Liver (tissue), 9 donors: ENCODE measurements around the gene CLTRN. TPM values are rescaled to one million over a fixed set of nuclear protein-coding genes. Genes with fewer than 3 reads are reported as not detected.

Experiments used
- DNase-seq: peaks from one replicate; pipeline ENCODE4 v3.0.0-alpha.2; 2017; ENCODE audit warnings: low spot score
- H3K27ac ChIP-seq, 2 donors: one replicate each; pipeline ENCODE4 v1.7.0; 2013; ENCODE audit warnings: inconsistent platforms in 2 of 2, low read length in 2 of 2, control low read depth in 1 of 2, low read depth in 1 of 2, mild to moderate bottlenecking in 1 of 2
- H3K27me3 ChIP-seq, 4 donors: one replicate each; pipeline versions ENCODE4 v1.6.1 to v1.7.0; 2013; ENCODE audit warnings: low read length in 3 of 4, inconsistent platforms in 1 of 4, mild to moderate bottlenecking in 1 of 4, moderate library complexity in 1 of 4; ENCODE audit not compliant: control insufficient read depth in 4 of 4, insufficient read depth in 4 of 4
- H3K36me3 ChIP-seq, 4 donors: one replicate each; pipeline versions ENCODE4 v1.6.1 to v1.7.0; 2013; ENCODE audit warnings: low read length in 3 of 4, mild to moderate bottlenecking in 3 of 4, low read depth in 1 of 4, moderate library complexity in 1 of 4; ENCODE audit not compliant: control insufficient read depth in 4 of 4, insufficient read depth in 3 of 4
- H3K4me1 ChIP-seq, 4 donors: one replicate each; pipeline versions ENCODE4 v1.6.1 to v1.7.0; 2013; ENCODE audit warnings: low read length in 3 of 4, mild to moderate bottlenecking in 3 of 4, moderate library complexity in 1 of 4; ENCODE audit not compliant: control insufficient read depth in 4 of 4, insufficient read depth in 4 of 4
- H3K4me3 ChIP-seq, 3 donors: one replicate each; pipeline versions ENCODE4 v1.6.1 to v1.7.0; 2013; ENCODE audit warnings: low read length in 3 of 3, control low read depth in 1 of 3, low read depth in 1 of 3, mild to moderate bottlenecking in 1 of 3
- H3K9ac ChIP-seq, 2 donors: one replicate each; pipeline ENCODE4 v1.7.0; 2013; ENCODE audit warnings: low read length in 2 of 2, mild to moderate bottlenecking in 2 of 2, moderate library complexity in 2 of 2, control low read depth in 1 of 2, low read depth in 1 of 2
- H3K9me3 ChIP-seq, 4 donors: one replicate each; pipeline versions ENCODE4 v1.6.1 to v1.7.0; 2013; ENCODE audit warnings: low read length in 3 of 4; ENCODE audit not compliant: control insufficient read depth in 4 of 4
- ATF3 ChIP-seq: IDR thresholded peaks from 2 replicates; pipeline ENCODE4 v1.6.1; 2016; ENCODE audit warnings: antibody characterized with exemption
- CTCF ChIP-seq: fragments of 150-350 bp; IDR thresholded peaks from 2 replicates; pipeline ENCODE4 v1.5.1; 2017; ENCODE audit warnings: improper control_type of control experiment, low read depth, low read length; ENCODE audit not compliant: missing input control
- EGR1 ChIP-seq, 2 donors: IDR thresholded peaks; 2 replicates each; pipeline ENCODE4 v1.6.1; 2016 to 2018; ENCODE audit warnings: antibody characterized with exemption in 2 of 2, low read depth in 2 of 2
- FOXA2 ChIP-seq: IDR thresholded peaks from 2 replicates; pipeline ENCODE4 v1.6.1; 2016; ENCODE audit warnings: antibody characterized with exemption
- GABPA ChIP-seq, 2 donors: IDR thresholded peaks in 1 of 2; conservative IDR thresholded peaks in 1 of 2; 2 replicates each; pipeline ENCODE4 v1.6.1; 2016; ENCODE audit warnings: antibody characterized with exemption in 2 of 2, mild to moderate bottlenecking in 1 of 2, moderate library complexity in 1 of 2
- HNF4A ChIP-seq, 2 donors: conservative IDR thresholded peaks; 2 replicates each; pipeline ENCODE4 v1.6.1; 2016; ENCODE audit warnings: antibody characterized with exemption in 2 of 2, mild to moderate bottlenecking in 2 of 2
- HNF4G ChIP-seq: IDR thresholded peaks from 2 replicates; pipeline ENCODE4 v1.6.1; 2016; ENCODE audit warnings: antibody characterized with exemption
- JUND ChIP-seq, 2 donors: IDR thresholded peaks; 2 replicates each; pipeline ENCODE4 v1.6.1; 2016; ENCODE audit warnings: antibody characterized with exemption in 2 of 2
- NR2F2 ChIP-seq: IDR thresholded peaks from 2 replicates; pipeline ENCODE4 v1.6.1; 2016; ENCODE audit warnings: antibody characterized with exemption
- RAD21 ChIP-seq, 2 donors: IDR thresholded peaks; 2 replicates each; pipeline ENCODE4 v1.6.1; 2016; ENCODE audit warnings: antibody characterized with exemption in 2 of 2, mild to moderate bottlenecking in 2 of 2
- RXRA ChIP-seq, 2 donors: IDR thresholded peaks; 2 replicates each; pipeline ENCODE4 v1.6.1; 2017 to 2018; ENCODE audit warnings: antibody characterized with exemption in 2 of 2, mild to moderate bottlenecking in 1 of 2
- SP1 ChIP-seq: IDR thresholded peaks from 2 replicates; pipeline ENCODE4 v1.6.1; 2018; ENCODE audit warnings: antibody characterized with exemption, mild to moderate bottlenecking
- TAF1 ChIP-seq: conservative IDR thresholded peaks from 2 replicates; pipeline ENCODE4 v1.6.1; 2016; ENCODE audit warnings: antibody characterized with exemption, mild to moderate bottlenecking
- ZBTB33 ChIP-seq: IDR thresholded peaks from 2 replicates; pipeline ENCODE4 v1.6.1; 2016; ENCODE audit warnings: antibody characterized with exemption
- WGBS: extraction: QIAGEN DNeasy Blood & Tissue Kit; methylation state at CpG from one replicate; pipeline ENCODE4 v1.1.7; 2013; 5-methylcytosine and 5-hydroxymethylcytosine counted together
- polyA plus RNA-seq, 2 donors: library from polyadenylated mRNA; stranded (reverse) in 1 of 2; unstranded in 1 of 2; fragments of 200-250 nt in 1 of 2; fragments of >200 nt in 1 of 2; fragmentation: Nextera tagmentation in 1 of 2; extraction: Ambion mirVana in 1 of 2; gene quantifications; one replicate each; pipeline versions ENCODE4 v1.2.1 to v1.2.3, GENCODE V29; 2013 to 2015
- total RNA-seq, 2 donors: library from RNA; depleted of rRNA; stranded (reverse); fragments of >200 nt; gene quantifications; one replicate each; pipeline ENCODE4 v1.2.3, GENCODE V29; 2014
- TF ChIP-seq, protein P1 (sequence below): IDR thresholded peaks from 2 replicates; pipeline ENCODE4 v1.6.1; 2016; ENCODE audit warnings: antibody characterized with exemption
- donor health status: healthy.
- donor health status: healthy.
- donor health status: healthy.
- donor health status: healthy.
- donor health status: healthy.

CLTRN gene
- total and polyA plus RNA-seq, 4 donors, result 1.5 to 11.0 (median 5.0) TPM

- Histone ChIP-seq H3K4me3 (no peak overlapping the region), H3K4me1 (no peaks in the 10 kb centered on the region), H3K27ac (no peak overlapping the region), H3K9me3 (no peaks in the 10 kb centered on the region), H3K36me3 (no peaks in the 10 kb centered on the region), H3K27me3 (no peaks in the 10 kb centered on the region), H3K9ac (no peak overlapping the region)
- peak; percentile 44 for DNase-seq
- 80% methylated on average over 5 of the region's 5 CpGs for WGBS
- no peak for TF ChIP-seq RAD21 (IDR thresholded peaks at IDR 0.05)
- TF ChIP-seq HNF4G, result no peak
- no peak for TF ChIP-seq ATF3
- TF ChIP-seq ZBTB33, result no peak
- no peak for TF ChIP-seq EGR1 (IDR thresholded peaks at IDR 0.05; ENCODE audit: low read depth in 2 of 2)
- no peak for TF ChIP-seq NR2F2
- no peak for TF ChIP-seq HNF4A (conservative IDR thresholded peaks at IDR 0.05)
- TF ChIP-seq SP1, result no peak
- TF ChIP-seq GABPA (IDR thresholded peaks at IDR 0.05 in 1 of 2, conservative IDR thresholded peaks at IDR 0.05 in 1 of 2), result no peak
- TF ChIP-seq CTCF, result no peak
- TF ChIP-seq FOXA2, result no peak
- TF ChIP-seq, protein P1, sequence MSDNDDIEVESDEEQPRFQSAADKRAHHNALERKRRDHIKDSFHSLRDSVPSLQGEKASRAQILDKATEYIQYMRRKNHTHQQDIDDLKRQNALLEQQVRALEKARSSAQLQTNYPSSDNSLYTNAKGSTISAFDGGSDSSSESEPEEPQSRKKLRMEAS, result no peak
- TF ChIP-seq RXRA (IDR thresholded peaks at IDR 0.05), result no peak
- TF ChIP-seq TAF1, result no peak
- no peak for TF ChIP-seq JUND (IDR thresholded peaks at IDR 0.05)
Observed at GRCh38 chrX:15579778-15580747, 84.5 kb downstream of the CLTRN start.

Other genes with a start within 250 kb of the CLTRN start
- gene PIR, start 171.5 kb downstream of the CLTRN start, total RNA-seq, result 10 to 100 TPM in 1 of 2 donors, 1 to 10 TPM in 1; 9.0 to 16.4 TPM
- 10 to 100 TPM; 17.6 to 24.7 TPM for gene PIR, start 171.5 kb downstream of the CLTRN start, polyA plus RNA-seq
- under 1 TPM; 0.23 to 0.67 TPM for gene BMX, start 164.0 kb downstream of the CLTRN start, total RNA-seq
- under 1 TPM; 0.28 to 0.38 TPM for gene BMX, start 164.0 kb downstream of the CLTRN start, polyA plus RNA-seq
- 1 to 10 TPM in 1 of 2 donors, under 1 TPM in 1; 0.67 to 4.1 TPM for gene ACE2, start 63.8 kb downstream of the CLTRN start, total RNA-seq
- under 1 TPM; 0.33 to 0.45 TPM for gene ACE2, start 63.8 kb downstream of the CLTRN start, polyA plus RNA-seq
- 1 to 10 TPM; 1.2 to 2.9 TPM for gene CA5B, start 73.5 kb upstream of the CLTRN start, total RNA-seq
- 1 to 10 TPM in 1 of 2 donors, under 1 TPM in 1; 0.55 to 1.9 TPM for gene CA5B, start 73.5 kb upstream of the CLTRN start, polyA plus RNA-seq
- gene ZRSR2, start 125.7 kb upstream of the CLTRN start, total RNA-seq, result 1 to 10 TPM; 1.4 to 2.8 TPM
- 1 to 10 TPM; 3.1 to 7.0 TPM for gene ZRSR2, start 125.7 kb upstream of the CLTRN start, polyA plus RNA-seq
- 10 to 100 TPM; 13.3 to 25.7 TPM for gene AP1S2, start 190.0 kb upstream of the CLTRN start, total RNA-seq
- gene AP1S2, start 190.0 kb upstream of the CLTRN start, polyA plus RNA-seq, result 1 to 10 TPM; 6.1 to 8.0 TPM